Suprapubic skin (tissue), 3 donors: ENCODE measurements around the gene STRN.

ENCODE experiments used
- EP300 ChIP-seq: sonication (generic); formaldehyde crosslinking; IDR thresholded peaks from one replicate; pipeline ENCODE4 v1.6.1; 2017; ENCODE audit warnings: antibody characterized with exemption
- POLR2A ChIP-seq, 2 donors: fragments of 450-650 bp; IDR thresholded peaks; one replicate each; pipeline ENCODE4 v1.6.1; 2017; ENCODE audit warnings: antibody characterized with exemption in 2 of 2, mild to moderate bottlenecking in 2 of 2, moderate library complexity in 2 of 2
- TF ChIP-seq, protein P1 (sequence below), 2 donors: fragments of 200-600 bp in 1 of 2; fragments of 450-650 bp in 1 of 2; sonication (generic) in 1 of 2; IDR thresholded peaks; one replicate each; pipeline ENCODE4 v1.5.1; 2016 to 2019; ENCODE audit warnings: antibody characterized with exemption in 2 of 2, mild to moderate bottlenecking in 1 of 2, moderate library complexity in 1 of 2

DNA sequence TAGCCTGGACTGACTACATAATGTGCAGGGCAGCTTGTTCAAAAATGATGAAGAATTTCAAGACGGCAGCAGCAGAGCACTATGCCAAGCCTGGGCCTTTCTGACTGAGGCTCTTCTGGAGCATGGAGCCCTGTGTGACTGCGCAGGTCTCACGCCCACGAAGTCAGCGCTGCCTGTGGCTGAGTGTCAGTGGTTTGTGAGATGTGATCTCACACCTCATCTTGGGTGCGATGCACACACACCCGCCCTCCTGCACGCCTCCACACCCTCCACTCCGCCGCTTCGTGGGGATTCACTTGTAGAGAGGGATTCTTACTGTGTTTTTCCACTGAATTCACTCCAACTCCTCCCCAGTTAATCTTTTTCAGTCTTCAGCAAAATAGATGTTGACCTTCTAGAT, 166.0 kb downstream of the STRN start:
- TF ChIP-seq, protein P1, sequence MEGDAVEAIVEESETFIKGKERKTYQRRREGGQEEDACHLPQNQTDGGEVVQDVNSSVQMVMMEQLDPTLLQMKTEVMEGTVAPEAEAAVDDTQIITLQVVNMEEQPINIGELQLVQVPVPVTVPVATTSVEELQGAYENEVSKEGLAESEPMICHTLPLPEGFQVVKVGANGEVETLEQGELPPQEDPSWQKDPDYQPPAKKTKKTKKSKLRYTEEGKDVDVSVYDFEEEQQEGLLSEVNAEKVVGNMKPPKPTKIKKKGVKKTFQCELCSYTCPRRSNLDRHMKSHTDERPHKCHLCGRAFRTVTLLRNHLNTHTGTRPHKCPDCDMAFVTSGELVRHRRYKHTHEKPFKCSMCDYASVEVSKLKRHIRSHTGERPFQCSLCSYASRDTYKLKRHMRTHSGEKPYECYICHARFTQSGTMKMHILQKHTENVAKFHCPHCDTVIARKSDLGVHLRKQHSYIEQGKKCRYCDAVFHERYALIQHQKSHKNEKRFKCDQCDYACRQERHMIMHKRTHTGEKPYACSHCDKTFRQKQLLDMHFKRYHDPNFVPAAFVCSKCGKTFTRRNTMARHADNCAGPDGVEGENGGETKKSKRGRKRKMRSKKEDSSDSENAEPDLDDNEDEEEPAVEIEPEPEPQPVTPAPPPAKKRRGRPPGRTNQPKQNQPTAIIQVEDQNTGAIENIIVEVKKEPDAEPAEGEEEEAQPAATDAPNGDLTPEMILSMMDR (IDR thresholded peaks at IDR 0.05), result no peak
- no peak for TF ChIP-seq POLR2A (IDR thresholded peaks at IDR 0.05)
- no peak for TF ChIP-seq EP300
